ENCODE results near the gene ATRIP.

- TF ChIP-seq CTCF (IDR thresholded peaks at IDR 0.05; ENCODE audit: borderline replicate concordance, extremely low read depth, low read length, poor library complexity, severe bottlenecking): no peak
- TF ChIP-seq EZH2 (IDR thresholded peaks at IDR 0.05; ENCODE audit: borderline replicate concordance, low read depth, low read length, severe bottlenecking): no peak
Observed at GRCh38 chr3:48472673-48472922, 26.1 kb downstream of the ATRIP start.

Data from DND-41 (cell line).